GM12878 (cell line): ENCODE data around the gene MAL. TPM values are rescaled to one million over a fixed set of nuclear protein-coding genes. Genes with fewer than 3 reads are reported as not detected.

Source experiments
- ATAC-seq: fragments of 200-7000 bp; cut with Tn5 transposase; 3 replicates; pipeline ENCODE4 v1.9.1; 2020; ENCODE audit warnings: mild to moderate bottlenecking, moderate library complexity
- BruUV-seq: library from RNA; stranded (reverse); fragments of 400-500 nt; replicated peaks from 2 replicates; lab custom pipeline; 2021; lab: Mats Ljungman, UMichigan
- CTCF ChIA-PET: fragments of 300-600 bp; sonication (Branson Sonifier 250); formaldehyde crosslinking; extraction: SDS; loops from one replicate; lab custom pipeline; 2021; ENCODE audit warnings: inconsistent platforms; lab: Yijun Ruan, JAX
- POLR2A ChIA-PET: fragments of 350-600 bp; formaldehyde crosslinking; extraction: SDS; loops from one replicate; lab custom pipeline; 2021; ENCODE audit warnings: inconsistent platforms; lab: Charles Lee
- RAD21 ChIA-PET: fragments of 300-600 bp; sonication (Branson Sonifier 250); formaldehyde crosslinking; loops from one replicate; lab custom pipeline; 2023; ENCODE audit warnings: antibody characterized with exemption; ENCODE audit not compliant: unreplicated experiment; lab: Charles Lee
- SMC1A ChIA-PET: fragments of 300-600 bp; sonication (Branson Sonifier 250); formaldehyde crosslinking; loops from one replicate; lab custom pipeline; 2023; ENCODE audit not compliant: unreplicated experiment, uncharacterized antibody; lab: Charles Lee
- DNase-seq: peaks from one replicate; pipeline ENCODE4 v3.0.0-alpha.2; 2011; ENCODE audit warnings: low read depth, low spot score
- FAIRE-seq: peaks from 3 replicates; lab custom pipeline; 2011; peaks lifted over from hg19 to GRCh38; lab: Jason Lieb, UNC
- H2AFZ ChIP-seq: 2 replicates; pipeline ENCODE4 v1.6.0; 2011; ENCODE audit warnings: low read depth, low read length, control low read depth; ENCODE audit not compliant: control insufficient read depth
- H3K27ac ChIP-seq: 2 replicates; pipeline ENCODE4 v1.5.1; 2011; ENCODE audit warnings: control low read depth; ENCODE audit not compliant: control insufficient read depth, insufficient read depth
- H3K27me3 ChIP-seq, 2 experiments: replicated peaks in 1 of 2; 2 replicates each; pipeline versions ENCODE4 v1.6.0 to v1.6.1; 2011; ENCODE audit warnings: low read length in 1 of 2; ENCODE audit not compliant: control insufficient read depth in 2 of 2, insufficient read depth in 2 of 2
- H3K36me3 ChIP-seq, 2 experiments: 2 replicates each; pipeline ENCODE4 v1.5.1; 2011; ENCODE audit warnings: low read length in 1 of 2; ENCODE audit not compliant: control insufficient read depth in 2 of 2, insufficient read depth in 2 of 2
- H3K4me1 ChIP-seq: 2 replicates; pipeline ENCODE4 v1.6.1; 2011; ENCODE audit warnings: mild to moderate bottlenecking, low read length, moderate library complexity, mixed read lengths; ENCODE audit not compliant: control insufficient read depth, insufficient read depth
- H3K4me2 ChIP-seq: 2 replicates; pipeline ENCODE4 v1.6.0; 2011; ENCODE audit warnings: control low read depth; ENCODE audit not compliant: control insufficient read depth, insufficient read depth
- H3K4me3 ChIP-seq: fragments of 200-600 bp; sonication (generic); 2 replicates; pipeline ENCODE4 v1.5.1; 2016
- H3K79me2 ChIP-seq: 2 replicates; pipeline ENCODE4 v1.6.0; 2011; ENCODE audit warnings: low read length; ENCODE audit not compliant: control insufficient read depth, insufficient read depth
- H3K9ac ChIP-seq: 2 replicates; pipeline ENCODE4 v1.8.0; 2011; ENCODE audit warnings: low read length, control low read depth, mixed read lengths; ENCODE audit not compliant: control insufficient read depth, insufficient read depth
- H3K9me3 ChIP-seq: replicated peaks from 3 replicates; pipeline ENCODE4 v1.5.1; 2011; ENCODE audit warnings: mild to moderate bottlenecking, low read length; ENCODE audit not compliant: control insufficient read depth, insufficient read depth
- H4K20me1 ChIP-seq: 2 replicates; pipeline ENCODE4 v1.6.0; 2011; ENCODE audit not compliant: control insufficient read depth, insufficient read depth
- ASH2L ChIP-seq: fragments of 300-600, 200-600 bp; sonication (generic); IDR thresholded peaks from 2 replicates; pipeline ENCODE4 v1.6.1; 2017; ENCODE audit warnings: low read depth, mild to moderate bottlenecking, borderline replicate concordance
- CEBPB ChIP-seq, 2 experiments: fragments of 150-350 bp in 1 of 2; IDR thresholded peaks; 2 replicates each; pipeline ENCODE4 v1.6.1; 2012 to 2014; ENCODE audit warnings: low read depth in 2 of 2, low read length in 2 of 2, borderline replicate concordance in 1 of 2, inconsistent platforms in 1 of 2
- CREM ChIP-seq: IDR thresholded peaks from 2 replicates; pipeline ENCODE4 v1.6.1; 2014; ENCODE audit warnings: antibody characterized with exemption, low read depth
- DPF2 ChIP-seq: fragments of 450-650 bp; IDR thresholded peaks from 2 replicates; pipeline ENCODE4 v1.6.1; 2017; ENCODE audit warnings: mild to moderate bottlenecking
- E4F1 ChIP-seq: fragments of 450-650 bp; IDR thresholded peaks from 2 replicates; pipeline ENCODE4 v1.6.1; 2018; ENCODE audit warnings: borderline replicate concordance, mild to moderate bottlenecking; ENCODE audit not compliant: partially characterized antibody
- ELK1 ChIP-seq: IDR thresholded peaks from 2 replicates; pipeline ENCODE4 v1.6.1; 2012; ENCODE audit warnings: low read depth, low read length, improper control_type of control experiment
- JUNB ChIP-seq: IDR thresholded peaks from 2 replicates; pipeline ENCODE4 v1.6.1; 2016; ENCODE audit warnings: antibody characterized with exemption, mild to moderate bottlenecking
- SMAD5 ChIP-seq: IDR thresholded peaks from 2 replicates; pipeline ENCODE4 v1.6.1; 2016; ENCODE audit warnings: antibody characterized with exemption, low read depth
- YBX1 ChIP-seq: fragments of 450-650 bp; IDR thresholded peaks from 2 replicates; pipeline ENCODE4 v1.6.1; 2016; ENCODE audit warnings: antibody characterized with exemption
- ZBTB40 ChIP-seq: fragments of 450-650 bp; IDR thresholded peaks from 2 replicates; pipeline ENCODE4 v1.6.1; 2016; ENCODE audit warnings: mild to moderate bottlenecking, moderate library complexity, borderline replicate concordance
- ZNF217 ChIP-seq: fragments of 450-650 bp; IDR thresholded peaks from 2 replicates; pipeline ENCODE4 v1.6.1; 2017; ENCODE audit warnings: antibody characterized with exemption, mild to moderate bottlenecking
- ZNF622 ChIP-seq: fragments of 450-650 bp; IDR thresholded peaks from 2 replicates; pipeline ENCODE4 v1.6.1; 2017; ENCODE audit warnings: mild to moderate bottlenecking, inconsistent platforms
- WGBS: methylation state at CpG from one replicate; pipeline ENCODE4 v1.1.6; 2016; ENCODE audit warnings: low lambda C conversion rate; ENCODE audit not compliant: insufficient replicate concordance, insufficient coverage; ENCODE audit errors: missing lambda C conversion rate; 5-methylcytosine and 5-hydroxymethylcytosine counted together
- in situ Hi-C: fragments of 300-500 bp; cut with MboI; formaldehyde crosslinking; loops from 9 replicates; pipeline ENCODE4 v1.14.3; 2018; ENCODE audit warnings: mixed read lengths
- intact Hi-C: fragments of 100-400 bp; cut with micrococcal nuclease; formaldehyde crosslinking; loops from one replicate; pipeline ENCODE4 v1.14.2; 2022; ENCODE audit not compliant: unreplicated experiment
- polyA plus RNA-seq, 11 experiments: library from polyadenylated mRNA; depleted of rRNA in 4 of 11; unstranded in 6 of 11; stranded (reverse) in 5 of 11; fragments of >200 nt; fragmentation: Nextera tagmentation in 4 of 11; fragmentation: Illumina TruSeq in 1 of 11; extraction: Ambion mirVana in 4 of 11; extraction: Trizol in 1 of 11; gene quantifications; 1 replicate in 1 of 11; 2 replicates in 10 of 11; pipeline versions ENCODE4 v1.2.1 to v1.2.3, GENCODE V29; 2011 to 2016; ENCODE audit warnings: inconsistent platforms in 2 of 11, missing spikeins in 2 of 11, low read depth in 1 of 11
- total RNA-seq, 4 experiments: library from RNA; depleted of rRNA in 3 of 4; stranded (reverse); fragments of >200 nt in 3 of 4; fragmentation: Illumina TruSeq in 1 of 4; extraction: Trizol in 1 of 4; gene quantifications; 2 replicates each; pipeline versions ENCODE4 v1.2.1 to v1.2.3, GENCODE V29; 2013 to 2021

MAL gene
- total and polyA plus RNA-seq, 10 of the 15 experiments (the other 5 are each of a cell fraction or from before 2014, with no cell fraction given): 1.3 to 4.5 (median 1.7) TPM

- peaks cover 0 to 2% of the 10 kb centered on the region in 2 experiments; a peak in 3 of 4 replicates for H3K27me3 ChIP-seq
- intact Hi-C loops: no loop called here
- DNase-seq (no peak), ATAC-seq (no peak; the same call in 2 of the 3 replicates), FAIRE-seq (no peak)
- no peak overlapping the region for H3K27ac ChIP-seq
- H3K4me1 ChIP-seq: no peaks in the 10 kb centered on the region
- ChIA-PET RAD21 (no interaction called here), SMC1A (interaction anchor here (1.1 kb wide), 1 partner anchor 57 kb away, joined by 3 read pairs; no protein-coding TSS in a partner anchor), POLR2A (no interaction called here), CTCF (interaction anchor here (1.5 to 2.4 kb wide), 2 partner anchors 9 to 82 kb away, joined by 5 to 10 read pairs; no protein-coding TSS in a partner anchor)
- no peaks in the 10 kb centered on the region for H3K79me2 ChIP-seq
- in situ Hi-C loops: no loop called here
- no peak overlapping the region for H2AFZ ChIP-seq
- no peaks in the 10 kb centered on the region for H3K36me3 ChIP-seq
- WGBS: 17% methylated on average over 7 of the region's 7 CpGs
- no peak overlapping the region for H3K9ac ChIP-seq
- BruUV-seq: no TSS peak
- H3K9me3 ChIP-seq: no peaks in the 10 kb centered on the region
- H4K20me1 ChIP-seq: no peaks in the 10 kb centered on the region
- H3K4me2 ChIP-seq: no peak overlapping the region
- no peak overlapping the region for H3K4me3 ChIP-seq
- no peak for TF ChIP-seq SMAD5
- TF ChIP-seq DPF2: no peak
- TF ChIP-seq ZBTB40: no peak
- no peak for TF ChIP-seq ELK1
- no peak for TF ChIP-seq ZNF217
- no peak for TF ChIP-seq CREM
- TF ChIP-seq YBX1: no peak
- TF ChIP-seq JUNB: no peak
- TF ChIP-seq ASH2L: no peak
- no peak for TF ChIP-seq CEBPB (IDR thresholded peaks at IDR 0.05; ENCODE audit: borderline replicate concordance in 1 of 2, low read depth in 2 of 2, low read length in 2 of 2)
- no peak for TF ChIP-seq ZNF622
- TF ChIP-seq E4F1: no peak
These were observed 29.8 kb upstream of the MAL start for GRCh38 chr2:94995553-94996304.
